ENCODE results near the gene ZNF175.

GRCh38 chr19:51541458-51542357 lies 29.4 kb upstream of the ZNF175 start:
- TF ChIP-seq CTCF (IDR thresholded peaks at IDR 0.05; ENCODE audit: poor library complexity) (no peak), EZH2 (IDR thresholded peaks at IDR 0.05; ENCODE audit: borderline replicate concordance) (no peak)

All from hepatocyte (in vitro differentiated cells).